ENCODE data around the gene AGBL4. TPM values are rescaled to one million over a fixed set of nuclear protein-coding genes. Genes with fewer than 3 reads are reported as not detected.

The AGBL4 gene
- total and polyA plus RNA-seq, 2 of the 13 experiments (the other 11 are each of a cell fraction or from before 2014, with no cell fraction given), result not detected

- no peak for TF ChIP-seq SP4 (CRISPR knock-in tag; IDR thresholded peaks at IDR 0.05)
- TF ChIP-seq ELF3 (CRISPR knock-in tag; IDR thresholded peaks at IDR 0.05), result no peak
- TF ChIP-seq EHMT2 (IDR thresholded peaks at IDR 0.05; ENCODE audit: borderline replicate concordance, low read depth, low read length), result no peak
- TF ChIP-seq NR2C2 (CRISPR knock-in tag; IDR thresholded peaks at IDR 0.05; ENCODE audit: borderline replicate concordance), result no peak
- TF ChIP-seq ZNF800 (CRISPR knock-in tag; IDR thresholded peaks at IDR 0.05), result no peak
- TF ChIP-seq SNAPC2 (CRISPR knock-in tag; IDR thresholded peaks at IDR 0.05), result no peak
- TF ChIP-seq ZBTB2 (CRISPR knock-in tag; IDR thresholded peaks at IDR 0.05; ENCODE audit: low read depth), result no peak
- TF ChIP-seq, protein P1, sequence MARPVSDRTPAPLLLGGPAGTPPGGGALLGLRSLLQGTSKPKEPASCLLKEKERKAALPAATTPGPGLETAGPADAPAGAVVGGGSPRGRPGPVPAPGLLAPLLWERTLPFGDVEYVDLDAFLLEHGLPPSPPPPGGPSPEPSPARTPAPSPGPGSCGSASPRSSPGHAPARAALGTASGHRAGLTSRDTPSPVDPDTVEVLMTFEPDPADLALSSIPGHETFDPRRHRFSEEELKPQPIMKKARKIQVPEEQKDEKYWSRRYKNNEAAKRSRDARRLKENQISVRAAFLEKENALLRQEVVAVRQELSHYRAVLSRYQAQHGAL (CRISPR knock-in tag; IDR thresholded peaks at IDR 0.05; ENCODE audit: not compliant biosample characterization), result no peak
- TF ChIP-seq NFKBIZ (CRISPR knock-in tag; IDR thresholded peaks at IDR 0.05), result no peak
- TF ChIP-seq JUN (CRISPR knock-in tag; IDR thresholded peaks at IDR 0.05), result no peak
- no peak for TF ChIP-seq ZNF343 (CRISPR knock-in tag; IDR thresholded peaks at IDR 0.05)
- no peak for TF ChIP-seq ZBTB3 (CRISPR knock-in tag; IDR thresholded peaks at IDR 0.05; ENCODE audit: borderline replicate concordance, low read depth)
- TF ChIP-seq ZNF709 (CRISPR knock-in tag; IDR thresholded peaks at IDR 0.05), result no peak
Measured at GRCh38 chr1:48688102-48688760, 1335.5 kb downstream of the AGBL4 start (continued).
